Ishikawa (cell line): ENCODE results near the gene NTSR1.

ENCODE experiments used
- CEBPB ChIP-seq: IDR thresholded peaks from 2 replicates; pipeline ENCODE4 v1.6.1; 2012
- CREB1 ChIP-seq: IDR thresholded peaks from 2 replicates; pipeline ENCODE4 v1.6.1; 2012; ENCODE audit warnings: low read depth
- EGR1 ChIP-seq: IDR thresholded peaks from 2 replicates; pipeline ENCODE4 v1.6.1; 2012
- EP300 ChIP-seq: IDR thresholded peaks from 2 replicates; pipeline ENCODE4 v1.6.1; 2012; ENCODE audit warnings: borderline replicate concordance
- FOXM1 ChIP-seq: IDR thresholded peaks from 2 replicates; pipeline ENCODE4 v1.6.1; 2012; ENCODE audit warnings: low read depth, borderline replicate concordance
- MAX ChIP-seq: IDR thresholded peaks from 2 replicates; pipeline ENCODE4 v1.6.1; 2012
- NFIC ChIP-seq: IDR thresholded peaks from 2 replicates; pipeline ENCODE4 v1.6.1; 2012
- RAD21 ChIP-seq: IDR thresholded peaks from 2 replicates; pipeline ENCODE4 v1.6.1; 2012; ENCODE audit warnings: low read depth
- REST ChIP-seq: IDR thresholded peaks from 2 replicates; pipeline ENCODE4 v1.6.1; 2012; ENCODE audit warnings: low read depth, mild to moderate bottlenecking
- TAF1 ChIP-seq: IDR thresholded peaks from 2 replicates; pipeline ENCODE4 v1.6.1; 2012; ENCODE audit warnings: low read depth, mild to moderate bottlenecking
- TCF12 ChIP-seq: IDR thresholded peaks from 2 replicates; pipeline ENCODE4 v1.6.1; 2012; ENCODE audit warnings: low read depth
- TEAD4 ChIP-seq: IDR thresholded peaks from 2 replicates; pipeline ENCODE4 v1.6.1; 2012
- USF1 ChIP-seq: IDR thresholded peaks from 2 replicates; pipeline ENCODE4 v1.6.1; 2012
- YY1 ChIP-seq: IDR thresholded peaks from 2 replicates; pipeline ENCODE4 v1.6.1; 2012; ENCODE audit warnings: low read depth
- ZBTB7A ChIP-seq: IDR thresholded peaks from 2 replicates; pipeline ENCODE4 v1.6.1; 2012; ENCODE audit warnings: low read depth

The NTSR1 gene

GRCh38 chr20:62723768-62724450, 15.3 kb downstream of the NTSR1 start:
- TF ChIP-seq CREB1 (no peak), TEAD4 (no peak), TAF1 (no peak), ZBTB7A (no peak), TCF12 (no peak), CEBPB (no peak), MAX (no peak), EP300 (no peak), EGR1 (no peak), REST (no peak), USF1 (no peak)

- TF ChIP-seq ZBTB7A, result no peak
- no peak for TF ChIP-seq YY1
- TF ChIP-seq MAX, result no peak
- no peak for TF ChIP-seq REST
- no peak for TF ChIP-seq CEBPB
- no peak for TF ChIP-seq CREB1
- no peak for TF ChIP-seq USF1
- no peak for TF ChIP-seq EP300
- no peak for TF ChIP-seq NFIC
- TF ChIP-seq RAD21, result no peak
- TF ChIP-seq TAF1, result no peak
- no peak for TF ChIP-seq EGR1
- no peak for TF ChIP-seq TCF12
- TF ChIP-seq FOXM1, result no peak
- no peak for TF ChIP-seq TEAD4
Measured at GRCh38 chr20:62724692-62725595, 16.3 kb downstream of the NTSR1 start.

- no peak for TF ChIP-seq RAD21
- TF ChIP-seq TAF1, result no peak
- TF ChIP-seq USF1, result no peak
- no peak for TF ChIP-seq REST
- no peak for TF ChIP-seq NFIC
- no peak for TF ChIP-seq ZBTB7A
- no peak for TF ChIP-seq CEBPB
Measured at GRCh38 chr20:62725596-62726268, 17.1 kb downstream of the NTSR1 start.
